DOHH2 (cell line): Measurements from ENCODE around the gene PGAM1.

Experiments
- H3F3A ChIP-seq: fragments of 200-600 bp; sonication (generic), shearing (Covaris generic); 2 replicates; pipeline ENCODE4 v1.6.0; 2016; ENCODE audit warnings: antibody characterized with exemption, mild to moderate bottlenecking; ENCODE audit not compliant: control insufficient read depth, insufficient read depth
- H3K27ac ChIP-seq: fragments of 200-600 bp; sonication (generic); 2 replicates; pipeline ENCODE4 v1.5.1; 2014; ENCODE audit warnings: low read depth, mild to moderate bottlenecking, low read length, moderate library complexity
- H3K27me3 ChIP-seq: fragments of 200-600 bp; sonication (generic); 2 replicates; pipeline ENCODE4 v1.6.1; 2014; ENCODE audit warnings: mild to moderate bottlenecking, low read length, mixed read lengths; ENCODE audit not compliant: control insufficient read depth
- H3K36me3 ChIP-seq: fragments of 200-600 bp; sonication (generic); 2 replicates; pipeline ENCODE4 v1.6.1; 2014; ENCODE audit warnings: mild to moderate bottlenecking, low read length, moderate library complexity, mixed read lengths; ENCODE audit not compliant: control insufficient read depth
- H3K4me1 ChIP-seq: fragments of 200-600 bp; sonication (generic); 2 replicates; pipeline ENCODE4 v1.6.1; 2014; ENCODE audit warnings: mild to moderate bottlenecking, low read length, mixed read lengths; ENCODE audit not compliant: control insufficient read depth
- H3K4me2 ChIP-seq: fragments of 200-600 bp; sonication (generic); 2 replicates; pipeline ENCODE4 v1.6.0; 2014; ENCODE audit warnings: mild to moderate bottlenecking, low read length, moderate library complexity
- H3K4me3 ChIP-seq: fragments of 200-600 bp; sonication (generic); 2 replicates; pipeline ENCODE4 v1.5.1; 2014; ENCODE audit warnings: mild to moderate bottlenecking, low read length, mixed read lengths
- H3K79me2 ChIP-seq: fragments of 200-600 bp; sonication (generic); 2 replicates; pipeline ENCODE4 v1.6.1; 2014; ENCODE audit warnings: mild to moderate bottlenecking, low read length, mixed read lengths; ENCODE audit not compliant: control insufficient read depth
- H3K9me2 ChIP-seq: fragments of 200-600 bp; sonication (generic); replicated peaks from 2 replicates; pipeline ENCODE4 v1.6.1; 2014; ENCODE audit warnings: mild to moderate bottlenecking, low read length, mixed read lengths; ENCODE audit not compliant: control insufficient read depth
- H3K9me3 ChIP-seq: fragments of 200-600 bp; sonication (generic); 2 replicates; pipeline ENCODE4 v1.6.1; 2014; ENCODE audit warnings: antibody characterized with exemption, low read length, mixed read lengths; ENCODE audit not compliant: control insufficient read depth, insufficient read depth
- H4K20me1 ChIP-seq: fragments of 200-600 bp; sonication (generic); 2 replicates; pipeline ENCODE4 v1.6.0; 2014; ENCODE audit warnings: low read depth, mild to moderate bottlenecking, antibody characterized with exemption, low read length, moderate library complexity; ENCODE audit not compliant: control insufficient read depth, insufficient read depth
- EZH2phosphoT487 ChIP-seq: fragments of 200-600 bp; sonication (generic); IDR thresholded peaks from 2 replicates; pipeline ENCODE4 v1.6.1; 2017; ENCODE audit warnings: borderline replicate concordance, mild to moderate bottlenecking, antibody characterized with exemption, low read length, moderate library complexity, mixed read lengths
- TF ChIP-seq, protein P1 (sequence below): fragments of 200-600 bp; sonication (generic); IDR thresholded peaks from one replicate; pipeline ENCODE4 v1.5.1; 2014; ENCODE audit warnings: antibody characterized with exemption, mild to moderate bottlenecking, low read depth, low read length; ENCODE audit not compliant: poor library complexity, severe bottlenecking

Gene PGAM1

DNA sequence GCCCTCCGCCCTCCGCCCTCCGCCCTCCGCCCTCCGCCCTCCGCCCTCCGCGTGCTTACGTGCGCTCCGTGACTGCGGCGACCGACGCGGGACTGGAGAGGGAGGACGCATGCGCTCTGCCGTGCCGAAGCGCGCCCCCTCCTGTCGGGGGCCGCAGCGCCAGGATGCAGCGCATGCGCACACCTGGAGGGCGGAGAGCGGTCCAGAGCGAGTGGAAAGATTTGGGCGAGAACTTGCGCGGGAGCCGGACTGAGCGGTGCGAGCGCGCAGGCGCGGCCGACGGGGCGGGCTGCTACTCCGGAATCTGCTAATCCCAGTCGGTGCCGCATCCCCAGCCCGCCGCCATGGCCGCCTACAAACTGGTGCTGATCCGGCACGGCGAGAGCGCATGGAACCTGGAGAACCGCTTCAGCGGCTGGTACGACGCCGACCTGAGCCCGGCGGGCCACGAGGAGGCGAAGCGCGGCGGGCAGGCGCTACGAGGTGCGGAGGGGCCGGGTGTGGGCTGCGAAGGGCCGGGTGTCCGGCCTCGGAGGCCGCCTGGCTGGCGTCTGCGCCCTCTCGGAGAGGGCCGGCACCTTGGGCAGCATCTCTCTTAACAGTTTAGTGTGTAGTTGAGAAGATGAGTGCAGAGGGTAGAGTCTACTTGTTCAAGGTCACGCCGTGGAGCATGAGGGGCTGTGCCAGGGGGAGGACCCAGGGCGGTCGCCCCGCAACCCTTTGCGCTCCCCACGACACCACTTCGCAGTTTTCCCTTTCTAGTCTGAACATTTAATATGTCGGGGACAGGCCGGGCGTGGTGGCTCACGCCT is at the start of gene PGAM1:
Gene PGAM1 (plus strand): TSS at position 228 of the 812 bp plus-strand sequence. CDS start 117 bp downstream, at position 345.
- H3K36me3 ChIP-seq = peaks cover 50% of the 10 kb centered on the region
- no peaks in the 10 kb centered on the region for H3K9me2 ChIP-seq
- no peak for TF ChIP-seq EZH2phosphoT487
- TF ChIP-seq, protein P1, sequence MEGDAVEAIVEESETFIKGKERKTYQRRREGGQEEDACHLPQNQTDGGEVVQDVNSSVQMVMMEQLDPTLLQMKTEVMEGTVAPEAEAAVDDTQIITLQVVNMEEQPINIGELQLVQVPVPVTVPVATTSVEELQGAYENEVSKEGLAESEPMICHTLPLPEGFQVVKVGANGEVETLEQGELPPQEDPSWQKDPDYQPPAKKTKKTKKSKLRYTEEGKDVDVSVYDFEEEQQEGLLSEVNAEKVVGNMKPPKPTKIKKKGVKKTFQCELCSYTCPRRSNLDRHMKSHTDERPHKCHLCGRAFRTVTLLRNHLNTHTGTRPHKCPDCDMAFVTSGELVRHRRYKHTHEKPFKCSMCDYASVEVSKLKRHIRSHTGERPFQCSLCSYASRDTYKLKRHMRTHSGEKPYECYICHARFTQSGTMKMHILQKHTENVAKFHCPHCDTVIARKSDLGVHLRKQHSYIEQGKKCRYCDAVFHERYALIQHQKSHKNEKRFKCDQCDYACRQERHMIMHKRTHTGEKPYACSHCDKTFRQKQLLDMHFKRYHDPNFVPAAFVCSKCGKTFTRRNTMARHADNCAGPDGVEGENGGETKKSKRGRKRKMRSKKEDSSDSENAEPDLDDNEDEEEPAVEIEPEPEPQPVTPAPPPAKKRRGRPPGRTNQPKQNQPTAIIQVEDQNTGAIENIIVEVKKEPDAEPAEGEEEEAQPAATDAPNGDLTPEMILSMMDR = peak; percentile 58
- H3K4me2 ChIP-seq = peak within 1 kb of the TSS; percentile 85
- peaks cover 21% of the 10 kb centered on the region for H4K20me1 ChIP-seq
- H3K27ac ChIP-seq = peak within 1 kb of the TSS; percentile 73
- peaks cover 36% of the 10 kb centered on the region for H3F3A ChIP-seq
- no peaks in the 10 kb centered on the region for H3K9me3 ChIP-seq
- peaks cover 57% of the 10 kb centered on the region for H3K79me2 ChIP-seq
- H3K4me3 ChIP-seq = peak within 1 kb of the TSS; percentile 95
- peaks cover 38% of the 10 kb centered on the region for H3K4me1 ChIP-seq
- H3K27me3 ChIP-seq = no peaks in the 10 kb centered on the region

DNA sequence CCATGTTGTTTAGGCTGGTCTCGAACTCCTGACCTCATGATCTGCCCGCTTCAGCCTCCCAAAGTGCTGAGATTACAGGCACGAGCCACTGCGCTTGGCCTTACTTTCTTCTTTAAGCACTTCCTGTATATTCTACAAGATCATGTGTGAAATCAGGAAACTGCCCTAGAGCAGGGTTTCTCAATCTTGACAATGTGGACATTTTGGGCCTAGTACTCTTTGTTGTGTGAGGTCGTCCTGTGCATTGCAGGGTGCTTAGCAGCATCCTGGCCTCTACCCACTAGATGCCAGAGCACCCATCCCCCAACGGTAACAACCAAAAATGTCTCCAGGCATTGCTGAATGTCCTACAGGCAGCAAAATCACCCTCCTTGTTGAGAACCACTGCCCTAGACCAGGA is 49.6 kb upstream of the PGAM1 start:
- no peak overlapping the region for H3K4me3 ChIP-seq
- H3K27ac ChIP-seq = no peak overlapping the region
- H3F3A ChIP-seq = no peaks in the 10 kb centered on the region
- TF ChIP-seq EZH2phosphoT487 = no peak
- no peaks in the 10 kb centered on the region for H4K20me1 ChIP-seq
- no peak overlapping the region for H3K4me2 ChIP-seq
- no peaks in the 10 kb centered on the region for H3K9me2 ChIP-seq
- no peaks in the 10 kb centered on the region for H3K9me3 ChIP-seq
- H3K79me2 ChIP-seq = no peaks in the 10 kb centered on the region
- H3K36me3 ChIP-seq = peaks cover 59% of the 10 kb centered on the region
- no peaks in the 10 kb centered on the region for H3K4me1 ChIP-seq
- H3K27me3 ChIP-seq = no peaks in the 10 kb centered on the region

DNA sequence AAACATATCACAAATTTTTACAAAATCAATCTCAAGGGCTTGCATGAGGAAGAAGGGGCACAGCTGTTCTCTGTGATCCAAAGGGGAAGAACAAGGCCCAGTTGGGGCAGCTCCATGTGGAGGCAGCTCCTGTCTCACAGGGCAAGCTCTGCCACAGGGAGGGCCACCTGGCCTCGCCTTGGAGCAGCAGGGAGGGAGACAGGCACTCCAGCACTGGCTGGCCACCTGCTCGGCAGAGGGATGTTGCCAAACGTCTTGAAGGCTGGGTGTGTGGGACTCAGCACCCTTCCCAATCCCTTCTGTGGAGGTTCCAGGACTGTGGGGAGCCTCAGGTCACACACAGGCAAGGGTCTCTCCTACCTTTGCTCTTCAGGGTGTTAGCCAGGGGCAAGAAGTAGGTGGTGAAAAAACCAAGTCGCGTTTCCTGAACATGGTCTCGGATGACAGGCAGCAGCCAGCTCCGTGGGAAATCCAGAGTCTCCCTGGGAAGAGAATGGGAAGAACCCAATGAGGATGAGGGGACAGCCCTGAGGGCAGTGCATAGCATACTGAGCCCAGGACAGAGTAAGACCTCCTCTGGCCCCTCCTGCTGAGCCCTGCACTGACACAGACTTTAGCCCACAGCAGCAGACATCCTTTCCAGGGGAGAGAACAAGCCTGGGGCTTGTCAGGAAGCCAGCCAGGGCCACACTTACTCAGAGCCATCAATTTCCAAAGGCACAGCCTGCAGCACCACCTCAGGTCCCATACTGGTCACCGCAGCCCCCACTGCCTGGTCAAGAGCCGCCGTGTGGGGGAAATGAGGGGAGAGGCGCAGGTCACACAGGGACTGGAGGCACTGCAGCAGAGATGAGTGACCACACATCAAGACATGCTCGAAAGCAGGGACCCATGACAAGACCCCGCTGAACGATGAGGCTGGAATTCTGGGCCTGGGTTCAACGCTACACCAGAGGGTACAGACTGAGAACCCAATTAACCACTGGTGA is 46.8 kb upstream of the PGAM1 start:
- H3K4me3 ChIP-seq = no peak overlapping the region
- H3F3A ChIP-seq = no peaks in the 10 kb centered on the region
- H3K9me3 ChIP-seq = no peaks in the 10 kb centered on the region
- no peaks in the 10 kb centered on the region for H3K79me2 ChIP-seq
- no peak overlapping the region for H3K4me2 ChIP-seq
- no peaks in the 10 kb centered on the region for H3K27me3 ChIP-seq
- H3K36me3 ChIP-seq = peaks cover 45% of the 10 kb centered on the region
- H3K9me2 ChIP-seq = no peaks in the 10 kb centered on the region
- no peaks in the 10 kb centered on the region for H4K20me1 ChIP-seq
- no peak overlapping the region for H3K27ac ChIP-seq
- H3K4me1 ChIP-seq = no peaks in the 10 kb centered on the region
- TF ChIP-seq EZH2phosphoT487 = no peak
- TF ChIP-seq, protein P1 = no peak
